GM18502 (cell line): Measurements from ENCODE around the gene TBC1D1.
"Not testable (repeated sequence)": the region's sequence is repeated elsewhere in the genome, so short reads cannot be mapped to it uniquely, and the experiment has no call there.

Experiments
- ATAC-seq: cut with Tn5 transposase; IDR thresholded peaks from one replicate; pipeline ENCODE4 v1.9.1; 2021; ENCODE audit warnings: mild to moderate bottlenecking; ENCODE audit not compliant: unreplicated experiment, poor library complexity

The TBC1D1 gene

GRCh38 chr4:37960679-37961450 lies 70.0 kb downstream of the TBC1D1 start:
- ATAC-seq: no peak

- peak; percentile 74 for ATAC-seq
These were observed 74.0 kb downstream of the TBC1D1 start for GRCh38 chr4:37964734-37965457.

- no peak for ATAC-seq
These were observed 75.2 kb downstream of the TBC1D1 start for GRCh38 chr4:37966044-37966443.

- ATAC-seq: no peak
These were observed 76.9 kb downstream of the TBC1D1 start for GRCh38 chr4:37967736-37968135.

- ATAC-seq: no peak
These were observed 77.9 kb downstream of the TBC1D1 start for GRCh38 chr4:37968747-37969146.

- ATAC-seq: peak; percentile 65
These were observed 79.8 kb downstream of the TBC1D1 start for GRCh38 chr4:37970702-37971101.

GRCh38 chr4:37971202-37971601 lies 80.3 kb downstream of the TBC1D1 start:
- no peak for ATAC-seq

- ATAC-seq: no peak
These were observed 82.6 kb downstream of the TBC1D1 start for GRCh38 chr4:37973441-37973840.

GRCh38 chr4:37975321-37975822 lies 84.5 kb downstream of the TBC1D1 start:
- ATAC-seq: not testable (repeated sequence)

- no peak for ATAC-seq
These were observed 85.6 kb downstream of the TBC1D1 start for GRCh38 chr4:37976507-37976906.

GRCh38 chr4:37976991-37977470 lies 86.1 kb downstream of the TBC1D1 start:
- ATAC-seq: peak; percentile 81

- peak; percentile 74 for ATAC-seq
These were observed 86.8 kb downstream of the TBC1D1 start for GRCh38 chr4:37977471-37978247.

GRCh38 chr4:37978248-37978924 lies 87.5 kb downstream of the TBC1D1 start:
- ATAC-seq: peak; percentile 35

- no peak for ATAC-seq
These were observed 89.4 kb downstream of the TBC1D1 start for GRCh38 chr4:37980246-37980645.

GRCh38 chr4:37981425-37981824 lies 90.5 kb downstream of the TBC1D1 start:
- no peak for ATAC-seq

GRCh38 chr4:37981844-37982720 lies 91.2 kb downstream of the TBC1D1 start:
- ATAC-seq: no peak

- ATAC-seq: no peak
These were observed 91.9 kb downstream of the TBC1D1 start for GRCh38 chr4:37982736-37983135.

- no peak for ATAC-seq
These were observed 93.1 kb downstream of the TBC1D1 start for GRCh38 chr4:37983951-37984350.

- ATAC-seq: peak; percentile 47
These were observed 94.9 kb downstream of the TBC1D1 start for GRCh38 chr4:37985730-37986275.
